ENCODE measurements around the gene PYROXD2. TPM values are rescaled to one million over a fixed set of nuclear protein-coding genes. Genes with fewer than 3 reads are reported as not detected.

The PYROXD2 gene
- total and polyA plus RNA-seq, 10 of the 15 experiments (the other 5 are each of a cell fraction or from before 2014, with no cell fraction given): 4.8 to 15.8 (median 11.1) TPM

DNA sequence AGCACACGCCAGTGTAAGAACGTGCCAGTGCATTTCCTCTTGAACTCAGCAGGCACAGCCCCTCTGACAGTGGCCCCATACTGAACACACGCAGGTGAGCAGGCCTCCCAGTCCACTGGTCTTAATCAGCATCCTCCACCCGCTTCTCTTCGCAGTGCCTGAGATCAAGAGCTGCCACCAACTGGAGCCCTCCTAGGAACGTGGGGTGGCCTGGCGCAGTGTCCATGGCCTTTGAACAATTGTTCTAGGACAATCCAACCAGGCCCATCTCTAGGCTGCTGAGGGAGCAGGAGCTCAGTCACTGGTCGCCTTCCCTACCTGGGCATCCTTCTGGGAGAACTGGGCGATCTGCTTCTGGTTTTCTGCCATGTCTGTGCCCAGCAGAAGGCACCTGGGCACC lies 15.2 kb downstream of the PYROXD2 start (continued):
- TF ChIP-seq KAT2A (conservative IDR thresholded peaks at IDR 0.05; ENCODE audit: control insufficient read depth, low read depth, low read length) (no peak), SUZ12 (IDR thresholded peaks at IDR 0.05; ENCODE audit: unreplicated experiment) (no peak), POLR2AphosphoS5 (IDR thresholded peaks at IDR 0.05; ENCODE audit: low read length) (no peak), ATF7 (IDR thresholded peaks at IDR 0.05; ENCODE audit: low read depth) (no peak), NFIC (IDR thresholded peaks at IDR 0.05; ENCODE audit: low read depth, low read length) (no peak), CEBPB (IDR thresholded peaks at IDR 0.05; ENCODE audit: borderline replicate concordance in 1 of 2, low read depth in 2 of 2, low read length in 2 of 2) (no peak), SMARCA5 (IDR thresholded peaks at IDR 0.05) (no peak)
- TF ChIP-seq, protein P1, sequence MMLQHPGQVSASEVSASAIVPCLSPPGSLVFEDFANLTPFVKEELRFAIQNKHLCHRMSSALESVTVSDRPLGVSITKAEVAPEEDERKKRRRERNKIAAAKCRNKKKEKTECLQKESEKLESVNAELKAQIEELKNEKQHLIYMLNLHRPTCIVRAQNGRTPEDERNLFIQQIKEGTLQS (IDR thresholded peaks at IDR 0.05; ENCODE audit: borderline replicate concordance, extremely low read depth, low read depth, low read length): no peak

DNA sequence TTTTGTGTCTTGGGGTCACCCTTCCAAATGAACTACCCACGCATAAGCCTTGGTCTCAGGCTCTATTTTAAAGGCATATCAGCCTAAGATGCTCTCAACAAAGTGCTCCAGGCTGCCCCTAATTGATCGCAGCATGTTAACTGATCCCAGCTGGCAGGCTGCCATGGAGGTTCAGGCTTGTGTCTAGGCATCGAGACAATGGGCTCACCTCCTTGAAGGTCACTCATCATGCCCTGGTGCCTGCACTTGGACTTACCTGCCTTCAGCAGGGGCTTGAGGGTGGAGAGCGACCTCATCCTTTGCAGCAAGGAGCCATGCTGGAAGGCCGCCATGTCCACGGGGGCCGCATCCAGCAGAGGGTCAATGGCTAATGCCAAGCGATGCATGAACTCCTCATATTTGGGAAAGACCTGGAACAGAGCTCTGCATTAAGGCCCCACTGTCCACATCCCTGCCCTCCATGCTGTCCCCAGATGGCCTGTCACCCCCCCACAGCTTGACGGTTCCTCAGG lies 17.8 kb downstream of the PYROXD2 start:
- no peak for FAIRE-seq
- ChIA-PET SMC1A (ENCODE audit: uncharacterized antibody, unreplicated experiment) (no interaction called here), RAD21 (ENCODE audit: unreplicated experiment) (no interaction called here), CTCF (no interaction called here), POLR2A (no interaction called here)
- Histone ChIP-seq H3K4me3 (no peak overlapping the region), H3K4me1 (ENCODE audit: control insufficient read depth, insufficient read depth, low read length) (no peaks in the 10 kb centered on the region; the same call in 1 of the 2 replicates), H3K9ac (ENCODE audit: control insufficient read depth, insufficient read depth, low read length) (no peak overlapping the region), H3K27ac (ENCODE audit: control insufficient read depth, insufficient read depth) (no peak overlapping the region), H3K36me3 (ENCODE audit: control insufficient read depth in 2 of 2, insufficient read depth in 2 of 2, low read length in 1 of 2) (no peaks in the 10 kb centered on the region), H2AFZ (ENCODE audit: control insufficient read depth, low read depth, low read length) (no peak overlapping the region), H4K20me1 (ENCODE audit: control insufficient read depth, insufficient read depth) (no peaks in the 10 kb centered on the region), H3K27me3 (replicated peaks in 1 of 2; ENCODE audit: control insufficient read depth in 2 of 2, insufficient read depth in 2 of 2, low read length in 1 of 2) (no peaks in the 10 kb centered on the region), H3K4me2 (ENCODE audit: control insufficient read depth, insufficient read depth) (no peak overlapping the region), H3K79me2 (ENCODE audit: control insufficient read depth, insufficient read depth, low read length) (no peaks in the 10 kb centered on the region), H3K9me3 (replicated peaks; ENCODE audit: control insufficient read depth, insufficient read depth, low read length) (no peaks in the 10 kb centered on the region; the same call in 2 of the 3 replicates)
- no peak for ATAC-seq
- 85% methylated on average over 9 of the region's 9 CpGs for WGBS (ENCODE audit: insufficient coverage, insufficient replicate concordance, low lambda C conversion rate, missing lambda C conversion rate)
- TF ChIP-seq GATAD2B (conservative IDR thresholded peaks at IDR 0.05; ENCODE audit: low read depth) (no peak), YBX1 (IDR thresholded peaks at IDR 0.05) (no peak), PAX8 (IDR thresholded peaks at IDR 0.05) (no peak), SMAD5 (IDR thresholded peaks at IDR 0.05; ENCODE audit: low read depth) (no peak), CHD4 (IDR thresholded peaks at IDR 0.05) (no peak), IKZF2 (IDR thresholded peaks at IDR 0.05) (no peak), RBBP5 (conservative IDR thresholded peaks at IDR 0.05) (no peak), ZBED1 (IDR thresholded peaks at IDR 0.05; ENCODE audit: borderline replicate concordance) (no peak), KDM1A (IDR thresholded peaks at IDR 0.05; ENCODE audit: borderline replicate concordance) (no peak), KAT2A (conservative IDR thresholded peaks at IDR 0.05; ENCODE audit: control insufficient read depth, low read depth, low read length) (no peak), SP1 (IDR thresholded peaks at IDR 0.05; ENCODE audit: low read depth, low read length) (no peak), ESRRA (IDR thresholded peaks at IDR 0.05; ENCODE audit: low read length) (no peak), MXI1 (IDR thresholded peaks at IDR 0.05; ENCODE audit: low read depth, low read length) (no peak), JUNB (IDR thresholded peaks at IDR 0.05) (no peak), SUZ12 (IDR thresholded peaks at IDR 0.05; ENCODE audit: unreplicated experiment) (no peak), SMC3 (IDR thresholded peaks at IDR 0.05; ENCODE audit: borderline replicate concordance, low read length) (no peak)
- TF ChIP-seq, protein P2, sequence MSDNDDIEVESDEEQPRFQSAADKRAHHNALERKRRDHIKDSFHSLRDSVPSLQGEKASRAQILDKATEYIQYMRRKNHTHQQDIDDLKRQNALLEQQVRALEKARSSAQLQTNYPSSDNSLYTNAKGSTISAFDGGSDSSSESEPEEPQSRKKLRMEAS (IDR thresholded peaks at IDR 0.05; ENCODE audit: low read depth, low read length): no peak
- TF ChIP-seq, protein P3, sequence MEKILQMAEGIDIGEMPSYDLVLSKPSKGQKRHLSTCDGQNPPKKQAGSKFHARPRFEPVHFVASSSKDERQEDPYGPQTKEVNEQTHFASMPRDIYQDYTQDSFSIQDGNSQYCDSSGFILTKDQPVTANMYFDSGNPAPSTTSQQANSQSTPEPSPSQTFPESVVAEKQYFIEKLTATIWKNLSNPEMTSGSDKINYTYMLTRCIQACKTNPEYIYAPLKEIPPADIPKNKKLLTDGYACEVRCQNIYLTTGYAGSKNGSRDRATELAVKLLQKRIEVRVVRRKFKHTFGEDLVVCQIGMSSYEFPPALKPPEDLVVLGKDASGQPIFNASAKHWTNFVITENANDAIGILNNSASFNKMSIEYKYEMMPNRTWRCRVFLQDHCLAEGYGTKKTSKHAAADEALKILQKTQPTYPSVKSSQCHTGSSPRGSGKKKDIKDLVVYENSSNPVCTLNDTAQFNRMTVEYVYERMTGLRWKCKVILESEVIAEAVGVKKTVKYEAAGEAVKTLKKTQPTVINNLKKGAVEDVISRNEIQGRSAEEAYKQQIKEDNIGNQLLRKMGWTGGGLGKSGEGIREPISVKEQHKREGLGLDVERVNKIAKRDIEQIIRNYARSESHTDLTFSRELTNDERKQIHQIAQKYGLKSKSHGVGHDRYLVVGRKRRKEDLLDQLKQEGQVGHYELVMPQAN (conservative IDR thresholded peaks at IDR 0.05): no peak
- TF ChIP-seq, protein P1 (IDR thresholded peaks at IDR 0.05; ENCODE audit: borderline replicate concordance, extremely low read depth, low read depth, low read length): no peak
- intact Hi-C loops (cut with micrococcal nuclease; ENCODE audit: unreplicated experiment): no loop called here
- in situ Hi-C loops (cut with MboI): no loop called here
- no peak for DNase-seq (ENCODE audit: low read depth, low spot score)
- no TSS peak for BruUV-seq (replicated peaks)

All from GM12878 (cell line).